ENCODE results near the gene NFASC. TPM values are rescaled to one million over a fixed set of nuclear protein-coding genes. Genes with fewer than 3 reads are reported as not detected.

The NFASC gene
- total RNA-seq, 1 experiment from 2014 or later: not detected

GRCh38 chr1:205038132-205038786 is 167.6 kb downstream of the NFASC start:
- in situ Hi-C loops (cut with HindIII; ENCODE audit: low pct_unique_long_range_greater_than_20kb, low sequenced_read_pairs): no loop called here
- no peak for DNase-seq (ENCODE audit: low read depth)

GRCh38 chr1:205041001-205041715 is 170.5 kb downstream of the NFASC start:
- DNase-seq (ENCODE audit: low read depth): no peak
- in situ Hi-C loops (cut with HindIII; ENCODE audit: low pct_unique_long_range_greater_than_20kb, low sequenced_read_pairs): no loop called here

GRCh38 chr1:205041998-205042910 is 171.6 kb downstream of the NFASC start:
- in situ Hi-C loops (cut with HindIII; ENCODE audit: low pct_unique_long_range_greater_than_20kb, low sequenced_read_pairs): no loop called here
- no peak for DNase-seq (ENCODE audit: low read depth)

GRCh38 chr1:205042911-205043806 is 172.5 kb downstream of the NFASC start, which contains the start of gene CNTN2:
Gene CNTN2 (plus strand): TSS chr1:205043212. CDS start chr1:205053186, 9,974 bp downstream.
- in situ Hi-C loops (cut with HindIII; ENCODE audit: low pct_unique_long_range_greater_than_20kb, low sequenced_read_pairs): no loop called here
- no peak for DNase-seq (ENCODE audit: low read depth)

GRCh38 chr1:205043866-205044265 is 173.2 kb downstream of the NFASC start:
- no peak for DNase-seq (ENCODE audit: low read depth)
- in situ Hi-C loops (cut with HindIII; ENCODE audit: low pct_unique_long_range_greater_than_20kb, low sequenced_read_pairs): no loop called here

GRCh38 chr1:205044741-205045140 is 174.1 kb downstream of the NFASC start:
- in situ Hi-C loops (cut with HindIII; ENCODE audit: low pct_unique_long_range_greater_than_20kb, low sequenced_read_pairs): no loop called here
- no peak for DNase-seq (ENCODE audit: low read depth)

GRCh38 chr1:205045146-205045545 is 174.5 kb downstream of the NFASC start:
- in situ Hi-C loops (cut with HindIII; ENCODE audit: low pct_unique_long_range_greater_than_20kb, low sequenced_read_pairs): no loop called here
- DNase-seq (ENCODE audit: low read depth): no peak

- in situ Hi-C loops (cut with HindIII; ENCODE audit: low pct_unique_long_range_greater_than_20kb, low sequenced_read_pairs): no loop called here
- DNase-seq (ENCODE audit: low read depth): no peak
Measured at GRCh38 chr1:205046870-205047269, 176.2 kb downstream of the NFASC start.

- in situ Hi-C loops (cut with HindIII; ENCODE audit: low pct_unique_long_range_greater_than_20kb, low sequenced_read_pairs): no loop called here
- DNase-seq (ENCODE audit: low read depth): no peak
Measured at GRCh38 chr1:205047764-205048231, 177.1 kb downstream of the NFASC start.

GRCh38 chr1:205048382-205048781 is 177.7 kb downstream of the NFASC start:
- no peak for DNase-seq (ENCODE audit: low read depth)

GRCh38 chr1:205049479-205049878 is 178.8 kb downstream of the NFASC start:
- in situ Hi-C loops (cut with HindIII; ENCODE audit: low pct_unique_long_range_greater_than_20kb, low sequenced_read_pairs): no loop called here
- DNase-seq (ENCODE audit: low read depth): no peak

More at GRCh38 chr1:205048382-205048781, 177.7 kb downstream of the NFASC start:
- in situ Hi-C loops (cut with HindIII; ENCODE audit: low pct_unique_long_range_greater_than_20kb, low sequenced_read_pairs): no loop called here

GRCh38 chr1:205052690-205053089 is 182.0 kb downstream of the NFASC start:
- in situ Hi-C loops (cut with HindIII; ENCODE audit: low pct_unique_long_range_greater_than_20kb, low sequenced_read_pairs): no loop called here
- no peak for DNase-seq (ENCODE audit: low read depth)

- in situ Hi-C loops (cut with HindIII; ENCODE audit: low pct_unique_long_range_greater_than_20kb, low sequenced_read_pairs): no loop called here
Measured at GRCh38 chr1:205053296-205053695, 182.6 kb downstream of the NFASC start.

GRCh38 chr1:205054013-205054412 is 183.4 kb downstream of the NFASC start:
- in situ Hi-C loops (cut with HindIII; ENCODE audit: low pct_unique_long_range_greater_than_20kb, low sequenced_read_pairs): no loop called here

More at GRCh38 chr1:205053296-205053695, 182.6 kb downstream of the NFASC start:
- no peak for DNase-seq (ENCODE audit: low read depth)

GRCh38 chr1:205056188-205056611 is 185.5 kb downstream of the NFASC start:
- in situ Hi-C loops (cut with HindIII; ENCODE audit: low pct_unique_long_range_greater_than_20kb, low sequenced_read_pairs): no loop called here
- no peak for DNase-seq (ENCODE audit: low read depth)

More at GRCh38 chr1:205054013-205054412, 183.4 kb downstream of the NFASC start:
- DNase-seq (ENCODE audit: low read depth): no peak

GRCh38 chr1:205056956-205057568 is 186.4 kb downstream of the NFASC start:
- in situ Hi-C loops (cut with HindIII; ENCODE audit: low pct_unique_long_range_greater_than_20kb, low sequenced_read_pairs): no loop called here

More at GRCh38 chr1:205056956-205057568, 186.4 kb downstream of the NFASC start:
- no peak for DNase-seq (ENCODE audit: low read depth)
